Mesothelial cell of epicardium (in vitro differentiated cells): ENCODE results near the gene ARPIN. TPM values are rescaled to one million over a fixed set of nuclear protein-coding genes. Genes with fewer than 3 reads are reported as not detected.

Source experiments
- DNase-seq, 2 experiments: peaks; one replicate each; pipeline ENCODE4 v3.0.0; 2021; ENCODE audit warnings: low spot score in 2 of 2; ENCODE audit not compliant: unreplicated experiment in 2 of 2
- H3K27ac Mint-ChIP-seq: 2 replicates; pipeline ENCODE4 v1.8.0; 2021; ENCODE audit warnings: mixed read lengths
- H3K27me3 Mint-ChIP-seq: 2 replicates; pipeline ENCODE4 v1.8.0; 2021; ENCODE audit warnings: low read depth, mixed read lengths
- H3K36me3 Mint-ChIP-seq: 2 replicates; pipeline ENCODE4 v1.8.0; 2021; ENCODE audit warnings: mixed read lengths
- H3K4me1 Mint-ChIP-seq: 2 replicates; pipeline ENCODE4 v1.8.0; 2021; ENCODE audit warnings: mixed read lengths
- H3K4me3 Mint-ChIP-seq: 2 replicates; pipeline ENCODE4 v1.8.0; 2021; ENCODE audit warnings: mild to moderate bottlenecking, moderate library complexity, mixed read lengths
- H3K9me3 Mint-ChIP-seq: 2 replicates; pipeline ENCODE4 v1.8.0; 2021; ENCODE audit warnings: mixed read lengths
- CTCF ChIP-seq: fragments of 200-600 bp; sonication (generic); IDR thresholded peaks from one replicate; pipeline ENCODE4 v1.5.0; 2021; ENCODE audit warnings: antibody characterized with exemption; ENCODE audit not compliant: unreplicated experiment
- total RNA-seq: library from RNA; stranded (reverse); gene quantifications from 3 replicates; pipeline ENCODE4 v1.2.1, GENCODE V29; 2021

Gene ARPIN
- total RNA-seq, 1 donor from 2014 or later = 26.4 TPM

- no peak overlapping the region for H3K27ac Mint-ChIP-seq
- no peaks in the 10 kb centered on the region for H3K27me3 Mint-ChIP-seq
- peaks cover 9% of the 10 kb centered on the region for H3K4me1 Mint-ChIP-seq
- TF ChIP-seq CTCF = no peak
- no peaks in the 10 kb centered on the region for H3K9me3 Mint-ChIP-seq
- no peak for DNase-seq
- peaks cover 22% of the 10 kb centered on the region for H3K36me3 Mint-ChIP-seq
- H3K4me3 Mint-ChIP-seq = no peak overlapping the region
Observed at GRCh38 chr15:89907289-89907688, 5.5 kb downstream of the ARPIN start.

- Mint-ChIP-seq H3K36me3 (peaks cover 31% of the 10 kb centered on the region), H3K27me3 (no peaks in the 10 kb centered on the region), H3K4me3 (no peak overlapping the region), H3K4me1 (no peaks in the 10 kb centered on the region), H3K27ac (no peak overlapping the region), H3K9me3 (no peaks in the 10 kb centered on the region)
- no peak for TF ChIP-seq CTCF
- no peak for DNase-seq
Observed at GRCh38 chr15:89905846-89906378, 6.8 kb downstream of the ARPIN start.

DNA sequence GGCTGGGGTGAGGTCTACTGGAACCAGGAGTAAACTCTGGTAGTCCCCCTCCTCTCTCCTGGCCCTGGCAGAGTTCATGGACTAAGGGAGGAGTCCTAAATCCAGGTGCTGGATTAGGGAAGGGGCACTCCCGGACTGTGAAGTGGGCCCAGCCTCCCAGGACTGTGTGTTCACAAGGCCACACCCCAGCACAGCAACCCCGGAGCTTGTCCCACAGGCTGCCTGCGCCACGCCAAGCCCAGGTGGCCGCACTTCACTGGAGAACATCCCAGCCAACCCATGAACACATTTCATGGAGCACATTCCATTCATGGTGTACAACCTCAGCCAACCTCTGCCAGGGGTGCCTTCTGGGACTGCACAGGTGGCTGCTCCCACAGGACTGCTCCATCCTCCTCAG lies 8.2 kb downstream of the ARPIN start:
- no peak for DNase-seq
- no peak for TF ChIP-seq CTCF
- H3K4me3 Mint-ChIP-seq = no peak overlapping the region
- no peaks in the 10 kb centered on the region for H3K27me3 Mint-ChIP-seq
- H3K9me3 Mint-ChIP-seq = no peaks in the 10 kb centered on the region
- no peak overlapping the region for H3K27ac Mint-ChIP-seq
- H3K4me1 Mint-ChIP-seq = no peaks in the 10 kb centered on the region
- H3K36me3 Mint-ChIP-seq = peaks cover 32% of the 10 kb centered on the region

DNA sequence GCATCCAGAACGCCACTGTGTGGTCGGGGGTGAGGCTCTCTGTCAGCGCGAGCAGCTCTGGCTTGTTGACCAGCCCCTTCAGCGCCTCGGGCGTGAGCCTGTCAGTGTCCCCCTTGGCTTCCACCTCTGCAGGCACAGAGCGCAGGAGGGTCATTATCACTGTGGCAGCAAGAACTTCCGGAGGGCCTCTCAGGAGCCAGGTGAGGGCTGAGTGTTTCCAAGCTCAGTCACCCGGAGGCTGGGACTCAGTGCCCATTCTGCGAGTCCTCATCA lies 9.0 kb downstream of the ARPIN start:
- Mint-ChIP-seq H3K27ac (no peak overlapping the region), H3K4me1 (no peaks in the 10 kb centered on the region), H3K9me3 (no peaks in the 10 kb centered on the region), H3K36me3 (peaks cover 32% of the 10 kb centered on the region), H3K4me3 (no peak overlapping the region), H3K27me3 (no peaks in the 10 kb centered on the region)
- no peak for TF ChIP-seq CTCF
- no peak for DNase-seq

- no peak overlapping the region for H3K4me3 Mint-ChIP-seq
- no peaks in the 10 kb centered on the region for H3K27me3 Mint-ChIP-seq
- H3K9me3 Mint-ChIP-seq = no peaks in the 10 kb centered on the region
- H3K27ac Mint-ChIP-seq = no peak overlapping the region
- no peaks in the 10 kb centered on the region for H3K4me1 Mint-ChIP-seq
- peaks cover 32% of the 10 kb centered on the region for H3K36me3 Mint-ChIP-seq
- DNase-seq = no peak
- no peak for TF ChIP-seq CTCF
Observed at GRCh38 chr15:89903015-89903857, 9.5 kb downstream of the ARPIN start.
